ENCODE measurements around the gene ABHD17A. TPM values are rescaled to one million over a fixed set of nuclear protein-coding genes. Genes with fewer than 3 reads are reported as not detected.

Gene ABHD17A
- total RNA-seq, 1 experiment from 2014 or later, result 47.7 TPM

- H3K4me3 Mint-ChIP-seq (ENCODE audit: unreplicated experiment), result no peak overlapping the region
- TF ChIP-seq CTCF (IDR thresholded peaks at IDR 0.05; ENCODE audit: insufficient read depth in 1 of 2, low read depth in 1 of 2, low read length in 1 of 2, severe bottlenecking in 1 of 2, unreplicated experiment in 1 of 2), result no peak
These were observed 14.1 kb downstream of the ABHD17A start for GRCh38 chr19:1871140-1871597.

GRCh38 chr19:1868971-1869370 is 16.3 kb downstream of the ABHD17A start:
- ChIA-PET CTCF (no interaction called here), POLR2A (no interaction called here)
- BruUV-seq (replicated peaks), result no TSS peak
- no peaks in the 10 kb centered on the region; the same call in 1 of the 2 replicates for H3K36me3 ChIP-seq (ENCODE audit: control insufficient read depth, insufficient read depth, low read length)
- Mint-ChIP-seq H3K36me3 (ENCODE audit: insufficient read depth, unreplicated experiment) (peaks cover 15% of the 10 kb centered on the region), H3K27me3 (ENCODE audit: insufficient read depth, unreplicated experiment) (no peaks in the 10 kb centered on the region), H3K9me3 (ENCODE audit: unreplicated experiment) (no peaks in the 10 kb centered on the region), H3K27ac (ENCODE audit: unreplicated experiment) (no peak overlapping the region), H3K4me3 (ENCODE audit: unreplicated experiment) (no peak overlapping the region), H3K4me1 (ENCODE audit: low read depth, unreplicated experiment) (peaks cover 3% of the 10 kb centered on the region)
- H3K27me3 ChIP-seq (replicated peaks; ENCODE audit: control insufficient read depth, insufficient read depth, low read length), result no peaks in the 10 kb centered on the region
- intact Hi-C loops (cut with micrococcal nuclease; ENCODE audit: unreplicated experiment), result no loop called here
- H3K9me3 ChIP-seq, result no peaks in the 10 kb centered on the region
- peaks cover 10% of the 10 kb centered on the region for H3K4me1 ChIP-seq
- no peak overlapping the region for H3K4me3 ChIP-seq (ENCODE audit: low read depth, low read length)
- no peak for DNase-seq
- no peak for TF ChIP-seq CTCF (IDR thresholded peaks at IDR 0.05; ENCODE audit: insufficient read depth in 1 of 2, low read depth in 1 of 2, low read length in 1 of 2, severe bottlenecking in 1 of 2, unreplicated experiment in 1 of 2)

More at GRCh38 chr19:1871140-1871597, 14.1 kb downstream of the ABHD17A start:
- intact Hi-C loops (cut with micrococcal nuclease; ENCODE audit: unreplicated experiment), result no loop called here
- no peaks in the 10 kb centered on the region for H3K27me3 ChIP-seq (replicated peaks; ENCODE audit: control insufficient read depth, insufficient read depth, low read length)
- Mint-ChIP-seq H3K27me3 (ENCODE audit: insufficient read depth, unreplicated experiment) (no peaks in the 10 kb centered on the region), H3K27ac (ENCODE audit: unreplicated experiment) (no peak overlapping the region), H3K36me3 (ENCODE audit: insufficient read depth, unreplicated experiment) (peaks cover 26% of the 10 kb centered on the region), H3K9me3 (ENCODE audit: unreplicated experiment) (no peaks in the 10 kb centered on the region), H3K4me1 (ENCODE audit: low read depth, unreplicated experiment) (peaks cover 8% of the 10 kb centered on the region)
- DNase-seq, result no peak
- no peaks in the 10 kb centered on the region for H3K9me3 ChIP-seq
- no peak overlapping the region for H3K4me3 ChIP-seq (ENCODE audit: low read depth, low read length)
- BruUV-seq (replicated peaks), result no TSS peak
- ChIA-PET CTCF (no interaction called here), POLR2A (no interaction called here)
- H3K36me3 ChIP-seq (ENCODE audit: control insufficient read depth, insufficient read depth, low read length), result no peaks in the 10 kb centered on the region; the same call in 1 of the 2 replicates
- peaks cover 10% of the 10 kb centered on the region for H3K4me1 ChIP-seq

- H3K9me3 Mint-ChIP-seq (ENCODE audit: unreplicated experiment), result no peaks in the 10 kb centered on the region
These were observed 18.0 kb downstream of the ABHD17A start for GRCh38 chr19:1867349-1867724.

More at GRCh38 chr19:1867349-1867724, 18.0 kb downstream of the ABHD17A start:
- Mint-ChIP-seq H3K4me3 (ENCODE audit: unreplicated experiment) (no peak overlapping the region), H3K4me1 (ENCODE audit: low read depth, unreplicated experiment) (no peaks in the 10 kb centered on the region), H3K27me3 (ENCODE audit: insufficient read depth, unreplicated experiment) (no peaks in the 10 kb centered on the region), H3K36me3 (ENCODE audit: insufficient read depth, unreplicated experiment) (peaks cover 10% of the 10 kb centered on the region), H3K27ac (ENCODE audit: unreplicated experiment) (no peak overlapping the region)
- TF ChIP-seq CTCF (IDR thresholded peaks at IDR 0.05; ENCODE audit: insufficient read depth in 1 of 2, low read depth in 1 of 2, low read length in 1 of 2, severe bottlenecking in 1 of 2, unreplicated experiment in 1 of 2), result no peak
- BruUV-seq (replicated peaks), result no TSS peak
- intact Hi-C loops (cut with micrococcal nuclease; ENCODE audit: unreplicated experiment), result no loop called here
- Histone ChIP-seq H3K36me3 (ENCODE audit: control insufficient read depth, insufficient read depth, low read length) (no peaks in the 10 kb centered on the region; the same call in 1 of the 2 replicates), H3K4me1 (peaks cover 5% of the 10 kb centered on the region; the same call in 1 of the 2 replicates), H3K4me3 (ENCODE audit: low read depth, low read length) (no peak overlapping the region), H3K27me3 (replicated peaks; ENCODE audit: control insufficient read depth, insufficient read depth, low read length) (no peaks in the 10 kb centered on the region), H3K9me3 (no peaks in the 10 kb centered on the region)
- no peak for DNase-seq
- ChIA-PET CTCF (no interaction called here), POLR2A (no interaction called here)

All from Caco-2 (cell line).